ENCODE results near the gene CCNY. TPM values are rescaled to one million over a fixed set of nuclear protein-coding genes. Genes with fewer than 3 reads are reported as not detected.

The CCNY gene
- total RNA-seq, 4 donors from 2014 or later, result 21.7 to 27.7 (median 24.8) TPM

DNA sequence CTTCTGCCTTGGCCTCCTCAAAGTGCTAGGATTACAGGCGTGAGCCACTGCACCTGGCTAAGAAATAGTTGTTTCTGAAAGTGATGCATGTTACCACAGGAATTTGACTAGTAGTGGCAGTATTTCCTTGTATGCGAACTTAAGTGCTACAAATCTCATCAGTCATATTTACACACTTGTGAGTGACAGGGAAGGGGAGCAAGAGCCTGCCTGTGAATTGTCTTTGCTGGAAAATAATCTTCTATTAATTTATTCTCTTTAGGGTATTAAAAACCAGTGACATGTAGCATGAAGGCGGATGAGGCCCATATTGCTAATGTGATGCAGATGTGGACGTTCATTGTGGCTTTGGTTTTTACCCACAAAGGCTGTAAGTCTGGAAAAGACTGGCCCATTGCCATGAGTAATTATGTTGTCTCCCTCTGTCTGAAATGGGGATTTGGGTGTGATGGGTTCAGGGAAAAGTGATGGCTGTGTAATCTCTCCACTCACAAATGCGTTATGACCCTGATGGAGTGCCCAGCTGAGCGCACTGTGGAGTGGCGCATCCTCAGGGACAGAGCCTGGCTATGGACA is 97.6 kb downstream of the CCNY start:
- Histone ChIP-seq H3K27me3 (no peaks in the 10 kb centered on the region), H3K27ac (no peak overlapping the region)
- TF ChIP-seq, protein P1, sequence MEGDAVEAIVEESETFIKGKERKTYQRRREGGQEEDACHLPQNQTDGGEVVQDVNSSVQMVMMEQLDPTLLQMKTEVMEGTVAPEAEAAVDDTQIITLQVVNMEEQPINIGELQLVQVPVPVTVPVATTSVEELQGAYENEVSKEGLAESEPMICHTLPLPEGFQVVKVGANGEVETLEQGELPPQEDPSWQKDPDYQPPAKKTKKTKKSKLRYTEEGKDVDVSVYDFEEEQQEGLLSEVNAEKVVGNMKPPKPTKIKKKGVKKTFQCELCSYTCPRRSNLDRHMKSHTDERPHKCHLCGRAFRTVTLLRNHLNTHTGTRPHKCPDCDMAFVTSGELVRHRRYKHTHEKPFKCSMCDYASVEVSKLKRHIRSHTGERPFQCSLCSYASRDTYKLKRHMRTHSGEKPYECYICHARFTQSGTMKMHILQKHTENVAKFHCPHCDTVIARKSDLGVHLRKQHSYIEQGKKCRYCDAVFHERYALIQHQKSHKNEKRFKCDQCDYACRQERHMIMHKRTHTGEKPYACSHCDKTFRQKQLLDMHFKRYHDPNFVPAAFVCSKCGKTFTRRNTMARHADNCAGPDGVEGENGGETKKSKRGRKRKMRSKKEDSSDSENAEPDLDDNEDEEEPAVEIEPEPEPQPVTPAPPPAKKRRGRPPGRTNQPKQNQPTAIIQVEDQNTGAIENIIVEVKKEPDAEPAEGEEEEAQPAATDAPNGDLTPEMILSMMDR (IDR thresholded peaks at IDR 0.05), result no peak
- TF ChIP-seq POLR2A (IDR thresholded peaks at IDR 0.05), result no peak

DNA sequence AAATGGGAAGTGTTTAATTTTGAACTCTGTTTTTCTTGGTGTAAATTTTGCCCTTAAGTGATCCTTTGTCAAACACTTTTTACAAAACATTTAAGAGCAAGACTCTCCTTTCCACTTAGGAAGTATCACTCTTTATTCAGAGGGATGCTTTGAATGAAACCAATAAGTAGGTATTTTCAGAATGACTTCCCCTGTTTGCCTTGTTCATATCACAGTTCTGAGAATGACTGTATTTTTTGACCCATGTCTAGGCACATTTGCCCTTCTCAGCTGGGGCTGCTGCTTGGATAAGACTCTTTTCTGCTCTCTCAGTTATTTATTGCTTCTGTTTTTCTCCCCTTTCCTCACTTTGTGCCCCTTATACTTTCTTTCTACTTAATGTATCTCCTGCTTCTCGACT is 98.2 kb downstream of the CCNY start:
- Histone ChIP-seq H3K27me3 (no peaks in the 10 kb centered on the region), H3K27ac (no peak overlapping the region), H3K4me3 (no peak overlapping the region), H3K36me3 (no peaks in the 10 kb centered on the region), H3K9me3 (no peaks in the 10 kb centered on the region), H3K4me1 (no peaks in the 10 kb centered on the region)
- no peak for DNase-seq
- TF ChIP-seq POLR2A (IDR thresholded peaks at IDR 0.05), result no peak

More for the DNA sequence above, 97.6 kb downstream of the CCNY start:
- Histone ChIP-seq H3K4me1 (no peaks in the 10 kb centered on the region), H3K36me3 (no peaks in the 10 kb centered on the region), H3K9me3 (no peaks in the 10 kb centered on the region), H3K4me3 (no peak overlapping the region)
- DNase-seq, result no peak

DNA sequence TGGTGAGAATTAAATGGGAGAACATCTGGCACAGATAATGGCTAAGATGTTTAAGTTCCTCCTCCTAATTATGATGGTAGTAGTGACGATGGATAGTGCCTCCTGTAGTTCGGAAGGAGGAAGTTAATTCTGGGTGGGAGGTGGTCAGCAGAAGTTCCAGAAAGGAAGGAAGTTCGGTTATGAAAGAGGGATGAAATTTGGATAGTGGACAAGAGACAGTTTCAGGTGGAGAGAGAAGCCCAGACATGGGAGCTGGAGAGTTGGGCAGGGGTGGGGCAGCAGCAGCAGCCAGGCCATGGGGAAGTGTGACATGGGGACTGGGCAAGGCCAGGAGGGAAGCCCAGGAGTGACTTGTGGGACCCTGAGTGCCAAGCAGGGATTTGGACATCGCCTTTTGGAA is 99.5 kb downstream of the CCNY start:
- Histone ChIP-seq H3K4me3 (no peak overlapping the region), H3K27ac (no peak overlapping the region), H3K4me1 (no peaks in the 10 kb centered on the region), H3K27me3 (no peaks in the 10 kb centered on the region), H3K36me3 (no peaks in the 10 kb centered on the region), H3K9me3 (no peaks in the 10 kb centered on the region)
- no peak for TF ChIP-seq POLR2A (IDR thresholded peaks at IDR 0.05)
- TF ChIP-seq, protein P1 (IDR thresholded peaks at IDR 0.05), result no peak
- no peak for DNase-seq

DNA sequence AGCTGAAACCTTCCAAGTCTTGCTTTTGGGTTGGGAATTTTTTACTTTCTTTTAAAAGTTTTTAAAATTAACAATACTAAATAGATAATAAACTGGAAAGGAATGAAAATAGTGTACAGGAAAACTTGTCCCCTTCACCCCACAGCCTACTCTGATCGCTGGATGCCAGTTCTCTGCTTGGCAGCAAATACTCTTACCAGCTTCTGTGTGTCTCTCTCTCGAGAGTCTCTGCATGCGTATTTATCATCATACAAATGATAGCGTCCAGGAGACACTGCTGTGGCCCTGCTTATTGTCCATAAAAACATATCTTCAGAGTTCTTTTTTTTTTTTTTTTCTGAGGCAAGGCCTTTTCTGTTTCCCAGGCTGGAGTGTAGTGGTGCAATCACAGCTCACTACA is 101.5 kb downstream of the CCNY start:
- no peak for TF ChIP-seq POLR2A (IDR thresholded peaks at IDR 0.05)
- TF ChIP-seq, protein P1 (IDR thresholded peaks at IDR 0.05), result no peak
- Histone ChIP-seq H3K36me3 (no peaks in the 10 kb centered on the region), H3K9me3 (no peaks in the 10 kb centered on the region), H3K4me3 (no peak overlapping the region), H3K27ac (no peak overlapping the region), H3K27me3 (no peaks in the 10 kb centered on the region), H3K4me1 (no peaks in the 10 kb centered on the region)
- no peak for DNase-seq

DNA sequence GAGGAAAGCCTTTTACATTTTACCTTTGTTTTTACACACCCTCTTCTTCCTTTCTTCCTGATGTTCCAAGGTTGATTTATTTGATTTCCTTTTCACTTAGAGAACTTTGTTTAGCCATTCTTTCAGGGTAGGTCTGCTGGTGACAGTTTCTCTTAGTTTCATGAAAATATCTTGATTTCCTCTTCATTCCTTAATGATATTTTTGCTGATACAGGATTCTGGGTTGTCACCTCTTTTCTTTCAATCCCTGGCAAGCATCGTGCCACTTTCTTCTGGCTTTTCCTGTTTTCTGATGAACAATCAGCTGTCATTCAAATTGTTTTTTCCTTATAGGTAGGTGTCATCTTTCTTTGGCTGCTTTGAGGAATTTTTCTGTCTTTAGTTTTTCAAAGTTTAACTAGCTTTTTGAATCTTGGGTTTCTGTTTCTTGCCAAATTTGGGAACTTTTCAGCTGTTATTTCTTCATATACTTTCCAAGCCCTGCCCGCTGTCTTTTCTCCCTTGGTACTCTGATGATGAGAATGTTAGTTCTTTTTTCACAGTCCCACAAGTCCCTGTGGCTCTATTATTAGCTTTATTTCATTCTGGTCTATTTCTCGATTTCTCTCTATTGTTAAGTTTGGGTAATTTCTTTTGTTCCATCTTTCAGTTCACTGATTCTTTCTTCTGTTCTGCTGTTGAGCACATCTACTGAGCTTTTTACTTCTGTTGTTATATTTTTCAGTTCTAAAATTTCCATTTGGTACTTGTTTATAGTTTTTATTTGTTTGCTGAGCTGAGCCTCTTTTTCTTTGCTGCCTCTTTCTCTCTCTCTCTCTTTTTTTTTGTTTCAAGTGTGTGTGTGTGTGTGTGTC is 102.6 kb downstream of the CCNY start:
- TF ChIP-seq POLR2A (IDR thresholded peaks at IDR 0.05), result no peak
- TF ChIP-seq, protein P1 (IDR thresholded peaks at IDR 0.05), result no peak
- peaks cover 0 to 7% (median under 1%) of the 10 kb centered on the region in 4 donors for H3K9me3 ChIP-seq
- H3K4me3 ChIP-seq, result no peak overlapping the region
- no peaks in the 10 kb centered on the region for H3K27me3 ChIP-seq
- DNase-seq, result no peak
- H3K36me3 ChIP-seq, result peaks cover 0 to 1% (median 0%) of the 10 kb centered on the region in 3 donors
- no peak overlapping the region for H3K27ac ChIP-seq
- no peaks in the 10 kb centered on the region for H3K4me1 ChIP-seq

DNA sequence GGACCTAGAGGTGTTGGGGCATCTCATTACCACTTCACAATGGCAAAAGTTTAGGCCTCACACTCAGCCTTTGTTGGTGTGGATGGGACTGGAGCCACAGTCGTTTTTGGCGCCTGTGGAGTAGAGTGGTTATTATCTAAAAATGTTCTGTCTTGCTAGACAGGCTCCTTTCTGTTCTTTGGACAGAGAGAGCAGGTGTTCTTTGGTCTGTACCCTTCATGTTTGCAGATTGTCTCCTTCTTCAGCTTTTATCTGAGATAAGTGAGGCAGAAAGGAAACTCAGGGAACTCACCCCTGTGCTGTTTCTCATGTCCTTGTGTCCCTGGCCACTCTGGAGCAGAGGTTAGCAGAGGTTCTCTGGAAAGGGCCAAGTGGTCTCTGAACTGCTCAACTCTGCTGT is 103.7 kb downstream of the CCNY start:
- Histone ChIP-seq H3K4me1 (no peaks in the 10 kb centered on the region), H3K36me3 (peaks cover 0 to 4% (median 0%) of the 10 kb centered on the region in 3 donors), H3K9me3 (peaks cover 0 to 13% (median 4%) of the 10 kb centered on the region in 4 donors), H3K4me3 (no peak overlapping the region), H3K27me3 (no peaks in the 10 kb centered on the region), H3K27ac (no peak overlapping the region)
- TF ChIP-seq, protein P1 (IDR thresholded peaks at IDR 0.05), result no peak
- TF ChIP-seq POLR2A (IDR thresholded peaks at IDR 0.05), result no peak
- DNase-seq, result no peak

All from Peyer's patch (tissue), 4 donors.